ENCODE measurements around the gene DST.

DNA sequence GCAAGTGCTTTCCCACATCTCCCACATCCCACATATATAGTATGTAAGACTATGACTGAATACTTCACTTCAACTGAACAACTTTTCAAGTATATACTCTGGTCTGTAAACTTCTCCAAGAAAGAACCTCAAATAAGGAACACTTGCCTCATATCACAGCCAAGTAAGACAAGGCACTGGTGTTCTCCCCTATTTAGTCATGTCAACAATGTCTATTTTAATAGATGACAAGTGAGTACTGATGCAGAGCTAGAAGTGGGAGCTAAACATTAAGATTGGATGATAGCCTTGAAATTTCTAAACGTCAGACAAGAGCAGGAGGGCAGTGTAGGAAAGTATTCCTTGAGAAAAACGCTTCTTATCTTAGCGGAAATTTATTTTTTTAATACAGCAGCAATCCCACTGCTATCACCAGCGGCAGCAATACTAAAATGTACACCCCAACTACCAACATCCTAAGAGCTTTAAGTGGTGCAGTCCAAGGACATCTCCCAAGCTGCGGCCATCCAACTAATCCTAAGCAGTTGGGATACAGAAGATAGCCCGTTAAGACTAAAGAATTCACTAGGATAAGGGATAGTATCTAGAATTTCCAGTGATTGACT is 29.3 kb downstream of the DST start:
- no peak for TF ChIP-seq YY1 (IDR thresholded peaks at IDR 0.05; ENCODE audit: insufficient read depth, insufficient read length)
- no peak for TF ChIP-seq ZNF274 (IDR thresholded peaks at IDR 0.05; ENCODE audit: low read depth, low read length)

Data from NT2/D1 (cell line).